ENCODE data around the gene PARP14.
"Not testable (repeated sequence)": the region's sequence is repeated elsewhere in the genome, so short reads cannot be mapped to it uniquely, and the experiment has no call there.

Gene PARP14

DNA sequence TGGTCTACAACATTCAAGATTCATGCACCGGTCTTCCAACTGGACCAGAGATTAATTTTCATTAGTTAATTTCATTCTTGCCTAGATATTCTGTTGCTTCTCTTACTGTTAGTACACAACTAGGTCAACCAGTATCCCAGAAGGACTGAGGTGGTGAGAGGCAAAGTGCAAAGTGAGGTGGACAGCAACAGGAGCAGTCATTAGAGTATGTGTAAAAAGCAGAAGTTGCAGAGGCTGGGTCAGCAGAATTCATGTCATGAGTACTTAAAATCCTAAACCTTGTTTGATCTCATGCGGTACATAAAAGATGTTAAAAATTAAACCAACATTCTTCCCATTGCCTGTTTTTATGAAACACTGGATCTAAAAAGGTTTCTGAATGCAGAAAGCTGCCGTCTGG lies 46.7 kb downstream of the PARP14 start:
- Histone ChIP-seq H3K4me3 (no peak overlapping the region), H3K27ac (no peak overlapping the region)
- no peak for TF ChIP-seq CTCF (IDR thresholded peaks at IDR 0.05)
- DNase-seq (ENCODE audit: low spot score), result no peak

DNA sequence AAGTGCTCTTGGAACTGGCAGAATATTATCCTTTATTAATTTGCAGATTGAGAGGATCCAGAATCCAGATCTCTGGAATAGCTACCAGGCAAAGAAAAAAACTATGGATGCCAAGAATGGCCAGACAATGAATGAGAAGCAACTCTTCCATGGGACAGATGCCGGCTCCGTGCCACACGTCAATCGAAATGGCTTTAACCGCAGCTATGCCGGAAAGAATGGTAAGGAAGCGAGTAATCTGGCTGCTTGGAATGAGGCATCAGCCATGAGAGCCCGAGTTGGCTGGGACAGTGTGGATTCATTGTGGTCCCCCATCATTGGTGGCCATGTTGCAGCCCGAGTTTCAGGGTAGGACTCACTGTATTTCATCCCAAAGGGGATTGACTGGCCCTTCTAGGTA lies 47.1 kb downstream of the PARP14 start:
- no peak overlapping the region for H3K27ac ChIP-seq
- DNase-seq (ENCODE audit: low spot score), result no peak
- TF ChIP-seq CTCF (IDR thresholded peaks at IDR 0.05), result no peak

GRCh38 chr3:122728186-122728585 lies 47.5 kb downstream of the PARP14 start:
- TF ChIP-seq CTCF (IDR thresholded peaks at IDR 0.05), result no peak
- H3K4me3 ChIP-seq, result no peak overlapping the region
- H3K27ac ChIP-seq, result no peak overlapping the region
- no peak for DNase-seq (ENCODE audit: low spot score)

More for the DNA sequence above, 47.1 kb downstream of the PARP14 start:
- no peak overlapping the region for H3K4me3 ChIP-seq

DNA sequence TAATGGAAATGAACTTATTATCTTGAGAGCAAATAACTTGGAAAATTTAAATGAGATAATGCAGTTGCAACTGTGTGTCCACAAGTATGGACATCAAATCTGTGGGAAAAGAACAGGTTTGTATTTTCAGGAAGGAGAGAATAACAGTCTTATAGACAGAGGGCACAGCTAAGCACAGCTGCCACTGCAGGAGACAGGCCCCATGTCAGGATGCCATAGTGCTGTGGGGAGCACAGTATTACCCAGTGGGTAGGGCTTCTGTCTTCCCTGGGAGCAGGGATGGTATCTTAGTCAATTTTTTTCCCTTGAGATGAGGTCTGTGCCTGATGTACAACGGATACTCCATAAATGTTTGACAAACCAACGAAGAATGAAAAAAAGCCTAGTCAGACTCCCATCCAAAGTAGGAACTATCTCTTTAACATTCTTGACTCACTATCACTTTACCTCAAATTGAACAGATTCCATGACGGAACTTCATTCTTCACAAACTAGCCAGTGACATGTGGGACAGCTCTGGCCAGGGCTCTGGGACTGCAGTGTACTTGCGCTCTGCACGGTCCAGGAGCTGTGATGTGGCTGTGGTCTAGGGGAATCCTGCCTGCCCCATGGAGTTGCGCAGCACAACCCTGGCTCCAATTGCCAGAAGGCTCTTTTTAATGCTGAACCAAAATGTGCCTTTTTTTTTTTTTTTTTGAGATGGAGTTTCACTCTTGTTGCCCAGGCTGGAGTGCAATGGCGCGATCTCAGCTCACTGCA lies 48.3 kb downstream of the PARP14 start:
- H3K4me3 ChIP-seq, result no peak overlapping the region
- DNase-seq (ENCODE audit: low spot score), result no peak
- H3K27ac ChIP-seq, result no peak overlapping the region
- TF ChIP-seq CTCF (IDR thresholded peaks at IDR 0.05), result no peak

DNA sequence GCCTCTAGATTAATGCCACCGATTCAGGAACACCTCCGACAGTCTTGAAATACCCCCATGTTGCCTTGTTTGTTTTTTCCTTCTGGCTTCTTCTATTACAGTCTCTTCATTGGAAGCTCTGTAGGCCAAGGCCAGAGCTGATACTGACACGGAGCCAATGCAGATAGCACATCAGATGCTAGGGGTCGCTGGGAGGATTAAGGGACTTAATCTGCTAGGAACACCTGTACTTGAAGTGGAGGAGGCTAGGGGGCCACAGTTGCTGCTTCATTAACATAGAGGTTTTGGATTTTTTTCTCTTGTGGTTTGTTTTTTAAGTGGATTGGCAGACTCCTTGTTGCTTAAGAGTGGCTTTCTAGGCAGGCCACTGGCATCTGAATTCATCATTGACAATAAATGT lies 49.6 kb downstream of the PARP14 start:
- Histone ChIP-seq H3K27ac (no peak overlapping the region), H3K4me3 (no peak overlapping the region)
- TF ChIP-seq CTCF (IDR thresholded peaks at IDR 0.05), result no peak
- no peak for DNase-seq (ENCODE audit: low spot score)

DNA sequence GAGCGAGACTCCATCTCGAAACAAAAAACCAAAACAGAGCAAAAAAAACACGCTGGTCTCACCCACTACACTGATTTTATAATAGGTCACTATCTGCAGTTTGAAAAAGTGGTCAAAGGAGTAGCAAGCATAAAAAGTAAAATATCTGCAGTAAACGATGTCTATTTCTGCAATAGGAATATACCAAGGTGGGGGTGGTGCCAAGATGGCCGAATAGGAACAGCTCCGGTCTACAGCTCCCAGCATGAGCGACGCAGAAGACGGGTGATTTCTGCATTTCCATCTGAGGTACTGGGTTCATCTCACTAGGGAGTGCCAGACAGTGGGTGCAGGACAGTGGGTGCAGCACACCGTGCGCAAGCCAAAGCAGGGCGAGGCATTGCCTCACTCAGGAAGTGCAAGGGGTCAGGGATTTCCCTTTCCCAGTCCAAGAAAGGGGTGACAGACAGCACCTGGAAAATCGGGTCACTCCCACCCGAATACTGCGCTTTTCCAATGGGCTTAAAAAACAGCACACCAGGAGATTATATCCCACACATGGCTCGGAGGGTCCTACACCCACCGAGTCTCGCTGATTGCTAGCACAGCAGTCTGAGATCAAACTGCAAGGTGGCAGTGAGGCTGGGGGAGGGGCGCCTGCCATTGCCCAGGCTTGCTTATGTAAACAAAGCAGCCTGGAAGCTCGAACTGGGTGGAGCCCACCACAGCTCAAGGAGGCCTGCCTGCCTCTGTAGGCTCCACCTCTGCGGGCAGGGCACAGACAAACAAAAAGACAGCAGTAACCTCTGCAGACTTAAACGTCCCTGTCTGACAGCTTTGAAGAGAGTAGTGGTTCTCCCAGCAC lies 52.3 kb downstream of the PARP14 start:
- H3K4me3 ChIP-seq; DNase-seq (ENCODE audit: low spot score); H3K27ac ChIP-seq: not testable (repeated sequence)

GRCh38 chr3:122739172-122739571 lies 58.5 kb downstream of the PARP14 start:
- Histone ChIP-seq H3K27ac (no peak overlapping the region), H3K4me3 (no peak overlapping the region)
- no peak for TF ChIP-seq CTCF (IDR thresholded peaks at IDR 0.05)
- DNase-seq (ENCODE audit: low spot score), result no peak
